Endometrium (tissue), 2 donors: ENCODE data around the gene TUG1.

Experiments
- FAIRE-seq: peaks from 2 replicates; lab custom pipeline; 2012; peaks lifted over from hg19 to GRCh38; lab: Jason Lieb, UNC
- donor health status: control.
- donor health status: control.

The TUG1 gene

GRCh38 chr22:30947816-30948454, 21.1 kb upstream of the TUG1 start:
- peak; percentile 77 for FAIRE-seq

GRCh38 chr22:30948930-30949342, 20.1 kb upstream of the TUG1 start:
- no peak for FAIRE-seq

- no peak for FAIRE-seq
Measured at GRCh38 chr22:30949934-30950660, 19.0 kb upstream of the TUG1 start.

- FAIRE-seq = no peak
Measured at GRCh38 chr22:30953206-30953605, 15.9 kb upstream of the TUG1 start.

- FAIRE-seq = no peak
Measured at GRCh38 chr22:30955153-30955552, 13.9 kb upstream of the TUG1 start.

GRCh38 chr22:30964858-30965257, 4.2 kb upstream of the TUG1 start:
- no peak for FAIRE-seq

GRCh38 chr22:30968015-30968923, 796 bp upstream of the TUG1 start, which contains the start of gene MORC2:
Gene MORC2, minus strand, starts transcription at chr22:30968774. Its CDS starts 885 bp downstream, at chr22:30967889.
- no peak for FAIRE-seq

- no peak for FAIRE-seq
Measured at GRCh38 chr22:30969532-30970355, 679 bp downstream of the TUG1 start.

- no peak for FAIRE-seq
Measured at GRCh38 chr22:30970356-30970746, 1.3 kb downstream of the TUG1 start.

GRCh38 chr22:30978304-30978962, 9.4 kb downstream of the TUG1 start:
- FAIRE-seq = no peak

GRCh38 chr22:30979932-30980331, 10.9 kb downstream of the TUG1 start:
- FAIRE-seq = no peak

GRCh38 chr22:30982512-30982911, 13.4 kb downstream of the TUG1 start:
- no peak for FAIRE-seq

GRCh38 chr22:30984317-30984716, 15.3 kb downstream of the TUG1 start:
- no peak for FAIRE-seq

GRCh38 chr22:30985561-30986208, 16.6 kb downstream of the TUG1 start:
- no peak for FAIRE-seq

GRCh38 chr22:30989474-30989873, 20.4 kb downstream of the TUG1 start:
- no peak for FAIRE-seq

- FAIRE-seq = no peak
Measured at GRCh38 chr22:30990690-30991089, 21.6 kb downstream of the TUG1 start.

- FAIRE-seq = no peak
Measured at GRCh38 chr22:30992565-30992964, 23.5 kb downstream of the TUG1 start.

GRCh38 chr22:30994960-30995359, 25.9 kb downstream of the TUG1 start:
- FAIRE-seq = no peak

GRCh38 chr22:30996462-30996861, 27.4 kb downstream of the TUG1 start:
- no peak for FAIRE-seq

GRCh38 chr22:30998329-30998728, 29.3 kb downstream of the TUG1 start:
- FAIRE-seq = no peak
